ENCODE measurements around the gene GCDH.
A peak's percentile ranks its signal among the peaks of the same experiment; 100 is the strongest.
"Not testable (repeated sequence)": the region's sequence is repeated elsewhere in the genome, so short reads cannot be mapped to it uniquely, and the experiment has no call there.

GCDH gene

DNA sequence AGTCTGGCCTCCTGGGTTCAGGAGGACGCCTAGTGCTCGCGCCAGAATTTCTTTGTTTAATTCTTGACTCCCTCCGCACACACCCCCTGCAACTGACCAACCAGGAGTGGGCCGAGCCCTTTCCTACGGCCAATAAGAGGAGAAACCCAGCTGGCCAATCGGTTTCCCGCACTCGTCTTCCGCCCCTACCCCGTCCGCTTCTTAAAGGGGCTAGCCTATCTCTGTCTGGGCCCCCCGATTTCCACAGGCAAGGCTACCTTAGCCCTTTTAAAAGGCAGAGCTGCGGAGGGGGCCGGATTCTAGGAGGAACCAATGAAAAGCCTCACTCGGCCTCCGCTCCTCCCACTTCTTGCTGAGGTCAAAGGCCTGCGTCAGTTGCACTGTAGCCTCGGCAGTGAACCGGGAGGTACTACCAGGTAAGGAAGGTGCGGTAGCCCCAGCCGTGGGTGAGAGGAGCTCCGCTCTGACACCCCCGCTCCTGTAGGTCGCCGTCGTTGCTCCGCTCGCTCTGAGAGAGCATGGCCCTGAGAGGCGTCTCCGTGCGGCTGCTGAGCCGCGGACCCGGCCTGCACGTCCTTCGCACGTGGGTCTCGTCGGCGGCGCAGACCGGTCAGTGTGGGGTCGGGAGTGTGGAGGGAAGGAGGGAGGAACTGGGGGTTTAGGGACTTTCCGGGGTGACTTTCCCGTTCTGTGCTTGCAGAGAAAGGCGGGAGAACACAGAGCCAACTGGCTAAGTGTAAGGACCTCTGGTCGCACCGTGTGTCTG, at the start of gene GCDH:
Gene GCDH (plus strand): TSS at position 374 of the 766 bp plus-strand sequence. CDS start 145 bp downstream, at position 519.
- peak; percentile 88 to 93 for DNase-seq (ENCODE audit: low read depth in 2 of 2, low spot score in 1 of 2)

DNA sequence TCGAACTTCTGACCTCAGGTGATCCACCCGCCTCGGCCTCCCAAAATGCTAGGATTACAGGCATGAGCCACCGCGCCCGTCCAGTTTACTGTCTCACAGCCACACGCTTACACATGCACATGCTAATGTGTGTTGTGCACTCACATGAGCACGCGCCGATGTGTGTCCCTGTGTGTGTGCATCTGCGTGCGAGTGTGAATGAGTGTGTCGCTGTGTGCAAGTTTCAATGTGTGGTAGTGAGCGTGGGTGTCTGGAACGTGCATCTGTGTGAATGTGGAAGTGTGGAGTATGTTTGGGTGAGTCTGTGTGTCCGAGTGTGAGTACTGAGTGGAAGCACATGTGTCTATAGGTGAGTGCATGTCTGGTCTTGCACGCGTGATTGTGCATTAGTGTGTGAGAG, 48.4 kb upstream of the GCDH start:
- no peak for DNase-seq (ENCODE audit: low read depth in 2 of 2, low spot score in 1 of 2)

DNA sequence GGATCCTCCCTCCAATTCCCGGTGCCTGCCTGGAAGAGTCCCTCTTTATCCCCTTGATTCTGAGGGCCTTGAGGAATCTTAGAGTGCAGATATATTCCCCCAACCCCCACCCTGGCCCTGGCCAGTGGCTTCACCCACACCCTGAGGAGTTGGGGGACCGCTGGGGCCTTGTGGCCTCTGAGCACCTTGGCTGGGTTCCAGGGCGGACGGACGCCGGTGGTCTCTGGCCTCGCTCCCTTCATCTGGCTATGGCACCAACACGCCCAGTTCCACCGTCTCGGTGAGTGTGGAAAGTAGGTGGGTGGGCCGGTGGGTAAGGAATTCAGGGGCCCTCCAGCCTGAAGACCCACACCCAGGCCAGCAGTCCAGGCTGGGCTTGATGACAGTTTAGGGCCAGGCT, 47.6 kb upstream of the GCDH start:
- DNase-seq (ENCODE audit: low read depth in 2 of 2, low spot score in 1 of 2) = no peak

DNA sequence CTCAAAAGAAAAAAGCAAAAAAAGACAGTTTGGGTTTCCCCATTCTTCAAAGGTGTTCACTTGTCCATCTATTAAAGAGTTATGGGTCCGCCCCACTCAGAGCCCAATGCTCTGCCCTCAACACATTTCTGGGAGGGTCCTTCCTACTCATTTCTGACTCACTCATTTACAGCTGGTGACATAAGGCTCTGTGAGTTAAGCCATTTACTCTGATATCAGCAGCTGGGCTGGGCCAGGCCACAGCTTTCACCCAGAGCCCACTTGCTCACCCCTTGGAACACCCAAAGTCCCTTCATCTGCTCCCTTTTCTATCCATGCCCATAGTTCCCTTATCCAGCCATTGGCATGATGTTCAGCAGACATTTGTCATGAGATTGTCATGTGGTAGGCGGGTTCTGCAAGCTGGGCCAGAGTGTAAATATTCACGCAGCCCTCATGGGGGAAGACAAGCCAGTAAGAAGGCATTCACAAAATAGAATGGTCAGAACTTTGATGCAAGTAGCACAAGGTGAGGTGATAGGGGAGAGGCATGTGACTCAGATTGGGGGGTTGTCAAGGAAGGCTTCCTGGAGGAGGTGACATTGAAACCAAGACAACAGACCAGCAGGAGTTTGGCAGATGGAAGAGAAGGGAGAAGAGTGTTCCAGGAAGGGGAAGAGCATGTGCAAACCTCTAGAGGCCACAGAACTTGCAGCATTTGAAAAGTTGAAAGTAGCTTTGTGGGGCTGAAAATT, 46.8 kb upstream of the GCDH start:
- no peak for DNase-seq (ENCODE audit: low read depth in 2 of 2, low spot score in 1 of 2)

DNA sequence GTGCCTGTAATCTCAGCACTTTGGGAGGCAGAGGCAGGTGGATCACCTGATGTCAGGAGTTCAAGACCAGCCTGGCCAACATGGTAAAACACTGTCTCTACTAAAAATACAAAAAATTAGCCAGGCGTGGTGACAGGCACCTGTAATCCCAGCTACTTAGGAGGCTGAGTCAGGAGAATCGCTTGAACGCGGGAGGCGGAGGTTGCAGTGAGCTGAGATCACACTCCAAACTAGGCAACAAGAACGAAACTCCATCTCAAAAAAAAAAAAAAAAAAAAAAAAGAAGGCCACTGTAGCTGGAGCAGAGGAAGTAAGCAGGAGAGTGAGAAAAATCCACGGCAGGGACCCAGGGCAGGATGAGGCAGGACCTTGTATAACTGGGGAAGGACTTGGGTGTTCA, 44.3 kb upstream of the GCDH start:
- not testable (repeated sequence) for DNase-seq (ENCODE audit: low read depth in 2 of 2, low spot score in 1 of 2)

DNA sequence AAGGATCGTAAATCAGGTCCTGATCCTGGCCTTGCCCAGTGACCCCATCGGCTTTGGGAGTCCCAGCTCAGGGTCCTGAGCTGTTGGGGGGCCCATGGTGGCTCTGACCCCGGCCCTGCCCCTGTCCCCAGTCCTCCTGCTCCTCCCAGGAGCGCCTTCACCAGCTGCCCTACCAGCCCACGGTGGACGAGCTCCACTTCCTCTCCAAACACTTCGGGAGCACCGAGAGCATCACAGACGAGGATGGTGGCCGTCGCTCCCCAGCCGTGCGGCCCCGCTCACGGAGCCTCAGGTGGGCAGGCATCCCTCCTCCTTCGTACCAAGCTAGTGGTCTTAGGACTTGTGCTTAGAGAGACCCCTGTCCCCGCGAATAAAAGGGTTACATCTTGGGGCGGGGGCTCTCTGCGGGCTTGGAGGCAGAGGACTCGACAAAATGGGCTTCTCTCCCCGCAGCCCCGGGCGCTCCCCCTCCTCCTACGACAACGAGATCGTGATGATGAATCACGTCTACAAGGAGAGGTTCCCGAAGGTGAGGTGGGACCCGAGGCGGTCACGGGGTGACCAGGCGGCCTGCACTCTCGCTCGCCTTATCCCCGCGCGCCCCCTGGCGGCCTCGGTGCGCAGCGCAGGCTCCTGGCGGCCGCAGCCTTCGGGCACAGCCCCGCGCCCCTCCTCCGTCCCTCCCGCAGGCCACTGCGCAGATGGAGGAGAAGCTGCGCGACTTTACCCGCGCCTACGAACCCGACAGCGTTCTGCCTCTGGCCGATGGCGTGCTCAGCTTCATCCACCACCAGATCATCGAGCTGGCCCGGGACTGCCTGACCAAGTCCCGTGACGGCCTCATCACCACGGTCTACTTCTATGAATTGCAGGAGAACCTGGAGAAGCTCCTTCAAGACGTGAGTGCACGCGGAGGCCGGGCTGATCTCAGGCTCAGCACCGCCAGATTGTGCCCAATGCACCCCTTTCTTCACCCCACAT, 43.5 kb upstream of the GCDH start:
- peak; percentile 66 to 70 for DNase-seq (ENCODE audit: low read depth in 2 of 2, low spot score in 1 of 2)

DNA sequence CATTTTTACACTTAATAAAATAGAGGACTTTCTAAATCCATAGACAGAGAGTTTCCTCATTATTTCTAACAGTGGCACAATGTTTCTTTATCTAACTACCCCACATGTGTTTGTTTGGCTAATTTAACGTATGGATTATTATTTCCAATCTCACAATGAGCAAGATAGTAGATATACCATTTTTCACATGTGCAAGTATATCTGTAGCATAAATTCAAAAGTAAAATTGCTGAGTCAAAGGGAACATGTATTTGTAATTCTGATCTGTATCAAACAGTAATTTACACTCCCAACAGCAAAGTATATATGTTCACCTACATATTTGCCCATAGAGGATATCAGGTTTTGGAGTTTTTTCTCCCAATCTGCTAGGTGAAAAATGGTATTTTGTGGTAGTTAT, 34.3 kb upstream of the GCDH start:
- no peak for DNase-seq (ENCODE audit: low read depth in 2 of 2, low spot score in 1 of 2)

DNA sequence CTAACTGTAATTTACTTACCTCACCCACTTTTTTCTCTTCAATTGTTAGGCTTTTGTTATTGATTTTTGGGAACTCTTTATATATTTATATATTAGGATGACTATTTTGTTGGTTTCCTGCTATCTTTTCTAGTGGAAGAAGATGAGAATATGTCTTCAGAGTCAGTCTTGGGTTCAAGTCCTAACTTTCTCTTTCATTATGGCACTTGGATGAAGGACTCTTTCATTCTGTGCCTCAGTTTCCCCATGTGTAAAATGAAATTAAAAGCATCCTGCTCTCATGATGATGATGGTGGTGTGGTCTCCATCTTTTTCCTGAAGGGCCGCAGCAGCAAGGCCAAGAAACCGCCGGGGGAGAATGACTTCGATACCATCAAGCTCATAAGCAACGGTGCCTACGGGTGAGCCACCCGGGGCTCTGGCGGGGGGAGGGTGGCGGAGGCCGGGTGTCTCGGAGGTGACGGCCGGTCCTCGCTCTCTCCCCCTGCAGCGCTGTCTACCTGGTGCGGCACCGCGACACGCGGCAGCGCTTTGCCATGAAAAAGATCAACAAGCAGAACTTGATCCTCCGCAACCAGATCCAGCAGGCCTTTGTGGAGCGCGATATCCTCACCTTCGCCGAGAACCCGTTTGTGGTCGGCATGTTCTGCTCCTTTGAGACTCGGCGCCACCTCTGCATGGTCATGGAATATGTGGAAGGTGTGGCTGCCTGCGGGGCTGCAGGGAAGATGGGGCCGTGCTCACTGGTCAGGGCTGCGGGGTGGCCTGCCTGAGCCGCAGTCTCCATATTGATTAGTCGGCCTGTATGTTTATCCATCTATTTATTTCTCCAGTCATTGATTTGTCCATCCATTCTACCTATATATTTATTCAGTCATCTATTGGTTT, 32.7 kb upstream of the GCDH start:
- DNase-seq (ENCODE audit: low read depth in 2 of 2, low spot score in 1 of 2) = no peak

DNA sequence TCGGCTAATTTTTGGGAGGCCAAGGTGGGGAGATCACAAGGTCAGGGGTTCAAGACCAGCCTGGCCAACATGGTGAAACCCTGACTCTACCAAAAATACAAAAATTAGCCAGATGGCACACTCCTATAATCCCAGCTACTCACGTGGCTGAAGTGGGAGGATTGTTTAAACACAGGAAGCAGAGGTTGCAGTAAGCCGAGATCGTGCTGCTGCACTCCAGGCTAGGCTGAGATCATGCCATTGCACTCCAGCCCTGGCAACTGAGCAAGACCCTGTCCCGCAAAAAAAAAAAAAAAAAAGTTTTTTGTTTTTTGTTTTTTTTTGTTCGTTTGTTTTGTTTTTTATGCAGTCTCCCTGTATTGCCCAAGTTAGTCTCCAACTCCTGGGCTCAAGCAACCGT, 31.4 kb upstream of the GCDH start:
- DNase-seq (ENCODE audit: low read depth in 2 of 2, low spot score in 1 of 2) = no peak

DNA sequence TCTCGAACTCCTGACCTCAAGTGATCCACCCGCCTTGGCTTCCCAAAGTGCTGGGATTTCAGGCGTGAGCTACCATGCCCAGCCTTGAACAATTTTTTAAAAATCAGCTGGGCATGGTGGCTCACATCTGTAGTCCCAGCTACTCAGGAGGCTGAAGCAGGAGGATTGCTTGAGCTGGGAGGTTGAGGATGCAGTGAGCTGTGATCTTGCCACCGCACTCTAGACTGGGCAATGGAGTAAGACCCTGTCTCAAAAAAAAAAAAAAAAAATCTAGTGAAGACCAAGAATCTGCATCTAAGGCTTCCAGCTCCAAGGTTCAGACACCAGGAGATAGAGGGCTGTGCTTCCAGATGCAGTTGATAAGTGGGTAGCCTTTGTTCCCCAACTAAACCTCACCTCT, 26.8 kb upstream of the GCDH start:
- DNase-seq (ENCODE audit: low read depth in 2 of 2, low spot score in 1 of 2) = no peak

DNA sequence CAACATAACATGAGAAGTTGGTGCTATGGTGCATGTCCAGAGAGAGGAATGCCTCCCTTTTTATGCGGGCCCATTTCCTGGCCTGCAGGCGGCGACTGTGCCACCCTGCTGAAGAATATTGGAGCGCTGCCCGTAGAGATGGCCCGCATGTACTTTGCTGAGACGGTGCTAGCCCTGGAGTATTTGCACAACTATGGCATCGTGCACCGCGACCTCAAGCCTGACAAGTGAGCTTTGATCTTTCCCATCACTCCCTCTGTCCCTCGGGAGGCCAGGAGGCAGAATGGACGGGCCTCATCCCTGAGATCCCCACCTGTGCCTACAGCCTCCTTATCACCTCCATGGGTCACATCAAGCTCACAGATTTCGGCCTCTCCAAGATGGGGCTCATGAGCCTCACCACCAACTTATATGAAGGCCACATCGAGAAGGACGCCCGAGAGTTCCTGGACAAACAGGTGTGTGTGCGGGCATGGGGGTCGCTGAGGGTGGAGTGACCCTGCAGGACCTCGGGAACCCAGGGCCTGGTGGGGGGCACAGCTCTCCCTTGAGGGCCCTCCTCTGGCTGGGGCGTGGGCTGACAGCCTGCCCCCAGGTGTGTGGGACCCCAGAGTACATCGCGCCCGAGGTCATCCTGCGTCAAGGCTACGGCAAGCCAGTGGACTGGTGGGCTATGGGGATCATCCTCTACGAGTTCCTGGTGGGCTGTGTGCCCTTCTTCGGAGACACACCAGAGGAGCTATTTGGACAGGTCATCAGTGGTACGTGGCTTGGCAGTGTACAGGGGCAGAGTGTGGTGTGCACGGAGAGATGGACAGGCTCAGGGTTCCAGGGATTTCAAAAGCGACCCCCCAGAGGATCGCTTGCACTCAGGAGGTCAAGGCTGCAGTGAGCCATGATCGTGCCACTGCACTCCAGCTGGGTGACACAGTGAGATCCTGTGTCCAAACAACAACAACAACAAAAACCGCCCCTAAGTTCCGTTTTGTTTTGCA, 25.9 kb upstream of the GCDH start:
- no peak for DNase-seq (ENCODE audit: low read depth in 2 of 2, low spot score in 1 of 2)

DNA sequence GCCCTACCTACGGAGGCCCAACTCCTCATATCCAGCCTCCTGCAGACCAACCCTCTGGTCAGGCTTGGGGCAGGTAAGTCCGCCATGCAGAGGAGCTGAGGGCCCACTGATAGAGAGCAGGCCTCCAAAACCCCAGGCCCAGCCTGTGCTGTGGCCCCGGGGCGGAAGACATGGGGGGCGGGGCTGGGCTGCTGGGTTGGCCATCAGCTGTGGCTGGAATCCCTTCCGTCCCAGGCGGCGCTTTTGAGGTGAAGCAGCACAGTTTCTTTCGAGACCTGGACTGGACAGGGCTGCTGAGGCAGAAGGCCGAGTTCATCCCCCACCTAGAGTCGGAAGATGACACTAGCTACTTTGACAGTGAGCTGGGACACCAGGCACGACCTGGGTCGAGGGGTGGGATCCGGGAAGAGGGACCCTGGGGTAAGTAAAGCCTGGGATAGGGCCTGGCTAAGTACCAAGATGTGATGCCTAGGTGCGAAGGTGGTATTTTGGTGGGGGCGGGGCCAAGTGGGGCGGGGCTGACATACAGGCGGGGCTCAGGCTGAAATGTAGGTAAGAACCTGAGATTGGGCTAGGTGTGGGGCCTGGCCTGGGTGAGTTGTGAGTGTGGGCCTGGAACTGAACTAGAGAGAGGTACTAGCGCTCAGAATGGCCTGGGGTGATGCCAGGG, 25.1 kb upstream of the GCDH start:
- DNase-seq (ENCODE audit: low read depth in 2 of 2, low spot score in 1 of 2) = no peak

DNA sequence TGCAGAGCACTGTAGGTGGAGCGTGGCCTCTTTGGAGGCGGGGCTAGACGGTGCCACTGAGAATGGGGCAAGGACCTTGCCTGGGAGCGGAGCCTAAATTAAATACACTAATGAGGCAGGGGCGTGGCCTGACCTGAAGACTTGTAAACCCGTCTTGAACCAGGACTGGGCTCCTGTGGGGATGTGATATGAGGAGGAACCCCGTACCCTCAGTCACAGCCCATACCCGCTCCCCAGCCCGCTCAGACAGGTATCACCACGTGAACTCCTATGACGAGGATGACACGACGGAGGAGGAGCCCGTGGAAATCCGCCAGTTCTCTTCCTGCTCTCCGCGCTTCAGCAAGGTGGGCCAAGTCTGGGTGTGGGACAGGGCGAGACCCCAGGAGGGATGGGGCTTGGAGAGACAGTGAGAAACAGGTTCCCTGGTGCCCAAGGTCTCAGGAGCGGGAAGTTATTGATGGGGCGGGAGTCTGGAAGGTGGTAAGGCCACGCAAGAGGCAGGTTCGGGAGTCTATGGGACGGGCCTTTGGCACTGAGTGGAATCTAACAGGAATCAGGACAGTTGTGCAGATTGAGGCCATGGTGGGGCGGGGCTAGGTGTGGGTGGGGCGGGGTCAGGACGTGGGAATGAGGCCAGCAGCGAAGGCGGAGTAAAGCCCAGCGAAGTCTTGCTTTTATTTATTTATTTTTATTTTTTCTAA, 24.4 kb upstream of the GCDH start:
- no peak for DNase-seq (ENCODE audit: low read depth in 2 of 2, low spot score in 1 of 2)

DNA sequence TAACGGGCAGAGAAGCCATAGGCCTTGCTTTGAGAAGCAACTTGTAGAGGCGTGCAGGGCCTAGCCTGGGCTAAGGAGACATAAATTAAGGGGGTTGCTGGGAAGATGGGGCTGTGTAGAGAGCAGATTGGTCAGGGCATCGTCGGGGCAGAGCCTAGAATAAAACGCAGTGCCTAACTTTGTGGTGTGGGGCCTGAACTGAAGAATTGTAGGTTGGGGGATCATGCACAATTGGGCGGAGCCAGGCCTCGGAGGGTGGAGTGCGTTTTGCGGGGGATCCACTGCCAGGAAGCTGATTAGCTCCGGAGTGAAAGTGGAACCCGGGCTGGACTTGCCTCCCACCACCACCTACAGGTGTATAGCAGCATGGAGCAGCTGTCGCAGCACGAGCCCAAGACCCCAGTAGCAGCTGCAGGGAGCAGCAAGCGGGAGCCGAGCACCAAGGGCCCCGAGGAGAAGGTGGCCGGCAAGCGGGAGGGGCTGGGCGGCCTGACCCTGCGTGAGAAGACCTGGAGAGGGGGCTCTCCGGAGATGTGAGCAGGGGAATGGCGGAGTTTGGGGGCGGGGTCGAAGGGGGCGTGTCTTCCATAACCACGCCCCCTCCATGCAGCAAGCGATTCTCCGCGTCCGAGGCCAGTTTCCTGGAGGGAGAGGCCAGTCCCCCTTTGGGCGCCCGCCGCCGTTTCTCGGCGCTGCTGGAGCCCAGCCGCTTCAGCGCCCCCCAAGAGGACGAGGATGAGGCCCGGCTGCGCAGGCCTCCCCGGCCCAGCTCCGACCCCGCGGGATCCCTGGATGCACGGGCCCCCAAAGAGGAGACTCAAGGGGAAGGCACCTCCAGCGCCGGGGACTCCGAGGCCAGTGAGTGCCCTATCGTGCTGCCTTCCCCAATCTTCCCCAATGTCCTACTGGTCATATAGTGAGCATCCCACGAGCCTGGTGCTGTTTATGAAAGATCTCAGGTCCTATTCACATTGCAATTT, 23.6 kb upstream of the GCDH start:
- DNase-seq (ENCODE audit: low read depth in 2 of 2, low spot score in 1 of 2) = peak in 1 of 2 donors; percentile 49

DNA sequence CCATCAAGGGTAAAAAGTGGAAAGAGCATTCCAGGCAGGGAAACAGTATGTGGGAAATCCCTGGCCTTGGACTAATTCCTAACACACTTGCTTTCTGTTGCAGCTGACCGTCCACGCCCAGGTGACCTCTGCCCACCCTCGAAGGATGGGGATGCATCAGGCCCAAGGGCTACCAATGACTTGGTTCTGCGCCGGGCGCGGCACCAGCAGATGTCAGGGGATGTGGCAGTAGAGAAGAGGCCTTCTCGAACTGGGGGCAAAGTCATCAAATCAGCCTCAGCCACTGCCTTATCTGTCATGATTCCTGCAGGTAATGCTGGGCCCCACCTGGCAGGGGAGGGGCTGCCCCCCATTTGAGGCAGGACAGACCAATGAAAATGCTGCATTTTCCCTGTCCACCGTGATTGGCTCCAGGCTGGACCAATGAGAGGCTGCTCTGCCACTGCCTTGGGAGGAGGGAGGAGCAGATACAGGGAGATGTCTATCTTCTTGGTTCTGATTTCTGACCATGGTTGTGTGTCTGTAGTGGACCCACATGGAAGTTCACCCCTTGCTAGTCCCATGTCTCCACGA, 22.3 kb upstream of the GCDH start:
- DNase-seq (ENCODE audit: low read depth in 2 of 2, low spot score in 1 of 2) = no peak

DNA sequence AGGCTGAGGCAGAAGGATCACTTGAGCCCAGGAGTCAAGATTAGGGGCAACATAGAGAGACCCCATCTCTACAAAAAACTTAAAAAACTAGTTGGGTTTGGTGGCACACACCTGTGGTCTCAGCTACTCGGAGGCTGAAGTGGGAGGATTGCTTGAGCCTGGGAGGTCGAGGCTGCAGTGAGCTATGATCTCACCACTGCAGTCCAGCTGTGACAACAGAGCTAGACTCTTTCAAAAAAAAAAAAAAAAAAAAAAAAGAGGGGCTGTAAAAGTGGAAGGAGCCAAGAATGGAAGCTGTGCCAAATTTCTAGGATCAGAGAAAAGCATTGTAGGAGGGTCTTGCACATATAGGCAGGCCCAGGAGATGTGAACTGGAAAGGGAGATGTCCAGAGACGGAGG, 19.3 kb upstream of the GCDH start:
- DNase-seq (ENCODE audit: low read depth in 2 of 2, low spot score in 1 of 2) = no peak

DNA sequence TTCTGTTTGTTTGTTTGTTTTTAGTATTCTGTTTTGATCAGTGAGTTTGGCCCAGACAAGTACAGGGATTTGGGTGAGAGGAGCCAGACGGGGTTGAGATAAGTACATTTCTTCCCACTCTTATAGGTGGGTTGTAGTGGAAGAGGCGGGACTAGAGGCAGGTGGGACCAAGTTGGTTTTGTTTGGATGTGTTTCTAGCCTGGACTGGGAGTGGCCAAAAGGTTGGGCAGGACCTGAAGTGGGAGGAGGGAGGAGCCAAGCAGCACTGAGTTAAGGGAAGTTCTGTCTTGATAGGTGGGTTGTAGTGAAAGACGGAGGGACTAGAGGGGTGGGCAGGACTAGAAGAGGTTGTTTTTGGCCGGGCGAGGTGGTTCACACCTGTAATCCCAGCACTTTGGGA, 18.7 kb upstream of the GCDH start:
- DNase-seq (ENCODE audit: low read depth in 2 of 2, low spot score in 1 of 2) = no peak

Data from stimulated activated CD8-positive, alpha-beta memory T cell treated with anti-CD3 and anti-CD28 coated beads, Interleukin-4, amount 100 ng/mL, for 4 hours (primary cell).